ENCODE data around the gene ARHGAP25. TPM values are rescaled to one million over a fixed set of nuclear protein-coding genes. Genes with fewer than 3 reads are reported as not detected.

The ARHGAP25 gene
- total RNA-seq, 3 donors from 2014 or later = 3.1 to 8.8 (median 8.2) TPM

GRCh38 chr2:68743531-68743930 is 8.9 kb downstream of the ARHGAP25 start:
- TF ChIP-seq CTCF (IDR thresholded peaks at IDR 0.05) = no peak
- ATAC-seq = no peak
- Histone ChIP-seq H3K36me3 (ENCODE audit: low read depth) (no peaks in the 10 kb centered on the region), H3K4me1 (ENCODE audit: low read depth) (no peaks in the 10 kb centered on the region), H3K9me3 (no peaks in the 10 kb centered on the region), H3K4me3 (no peak overlapping the region)
- DNase-seq = peak in 1 of 3 donors; percentile 1
- intact Hi-C loops (cut with DNase I, micrococcal nuclease) = loop anchor here in 1 of 2 donors (10.0 kb wide), 1 partner anchor 181 kb away; no protein-coding TSS in a partner anchor

GRCh38 chr2:68744366-68744912 is 9.8 kb downstream of the ARHGAP25 start:
- ATAC-seq (no peak), DNase-seq (peak in 1 of 3 donors; percentile 0)
- H3K36me3 ChIP-seq (ENCODE audit: low read depth) = no peaks in the 10 kb centered on the region
- H3K4me1 ChIP-seq (ENCODE audit: low read depth) = no peaks in the 10 kb centered on the region
- H3K4me3 ChIP-seq = no peak overlapping the region
- TF ChIP-seq CTCF (IDR thresholded peaks at IDR 0.05) = no peak
- intact Hi-C loops (cut with DNase I, micrococcal nuclease) = loop anchor here in 1 of 2 donors (10.0 kb wide), 1 partner anchor 180 kb away; no protein-coding TSS in a partner anchor
- H3K9me3 ChIP-seq = no peaks in the 10 kb centered on the region

- no peaks in the 10 kb centered on the region for H3K36me3 ChIP-seq (ENCODE audit: low read depth)
- ATAC-seq = no peak
- peak in 1 of 3 donors; percentile 1 for DNase-seq
- H3K4me3 ChIP-seq = no peak overlapping the region
- intact Hi-C loops (cut with DNase I, micrococcal nuclease) = loop anchor here in 1 of 2 donors (10.0 kb wide), 1 partner anchor 180 kb away; no protein-coding TSS in a partner anchor
- no peaks in the 10 kb centered on the region for H3K4me1 ChIP-seq (ENCODE audit: low read depth)
- no peaks in the 10 kb centered on the region for H3K9me3 ChIP-seq
- no peak for TF ChIP-seq CTCF (IDR thresholded peaks at IDR 0.05)
These were observed 10.4 kb downstream of the ARHGAP25 start for GRCh38 chr2:68745006-68745405.

- no peak for TF ChIP-seq CTCF (IDR thresholded peaks at IDR 0.05)
- no peak for ATAC-seq
- no peak overlapping the region for H3K4me3 ChIP-seq
- intact Hi-C loops (cut with DNase I, micrococcal nuclease) = loop anchor here in 1 of 2 donors (10.0 kb wide), 1 partner anchor 178 kb away; no protein-coding TSS in a partner anchor
- no peaks in the 10 kb centered on the region for H3K9me3 ChIP-seq
- no peaks in the 10 kb centered on the region for H3K4me1 ChIP-seq (ENCODE audit: low read depth)
- no peak for DNase-seq
- no peaks in the 10 kb centered on the region for H3K36me3 ChIP-seq (ENCODE audit: low read depth)
These were observed 11.8 kb downstream of the ARHGAP25 start for GRCh38 chr2:68746408-68746807.

GRCh38 chr2:68747413-68747812 is 12.8 kb downstream of the ARHGAP25 start:
- ATAC-seq = no peak
- no peaks in the 10 kb centered on the region for H3K36me3 ChIP-seq (ENCODE audit: low read depth)
- H3K9me3 ChIP-seq = no peaks in the 10 kb centered on the region
- H3K4me3 ChIP-seq = no peak overlapping the region
- no peak for TF ChIP-seq CTCF (IDR thresholded peaks at IDR 0.05)
- H3K4me1 ChIP-seq (ENCODE audit: low read depth) = no peaks in the 10 kb centered on the region
- no peak for DNase-seq
- intact Hi-C loops (cut with DNase I, micrococcal nuclease) = loop anchor here in 1 of 2 donors (10.0 kb wide), 1 partner anchor 177 kb away; no protein-coding TSS in a partner anchor

Measured in mucosa of descending colon (tissue), 3 donors.